ENCODE measurements around the gene TCF7L2.

DNA sequence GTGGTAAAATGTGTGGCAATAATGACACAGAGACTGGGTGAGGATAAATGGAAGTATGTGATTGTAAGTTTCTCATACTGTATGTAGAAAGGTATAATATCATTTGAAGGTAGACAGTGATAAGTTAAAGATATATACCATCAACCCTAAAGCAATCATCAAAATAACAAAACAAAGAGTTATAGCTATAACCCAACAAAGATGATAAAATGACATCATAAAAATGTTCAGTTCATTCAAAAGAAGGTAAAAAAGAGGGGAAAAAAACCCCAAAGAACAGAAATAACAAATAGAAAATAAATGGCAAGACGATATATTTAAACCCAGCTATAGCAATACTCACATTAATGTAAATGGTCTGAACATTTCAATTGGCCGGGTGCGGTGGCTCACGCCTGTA is 17.4 kb upstream of the TCF7L2 start:
- TF ChIP-seq, protein P1, sequence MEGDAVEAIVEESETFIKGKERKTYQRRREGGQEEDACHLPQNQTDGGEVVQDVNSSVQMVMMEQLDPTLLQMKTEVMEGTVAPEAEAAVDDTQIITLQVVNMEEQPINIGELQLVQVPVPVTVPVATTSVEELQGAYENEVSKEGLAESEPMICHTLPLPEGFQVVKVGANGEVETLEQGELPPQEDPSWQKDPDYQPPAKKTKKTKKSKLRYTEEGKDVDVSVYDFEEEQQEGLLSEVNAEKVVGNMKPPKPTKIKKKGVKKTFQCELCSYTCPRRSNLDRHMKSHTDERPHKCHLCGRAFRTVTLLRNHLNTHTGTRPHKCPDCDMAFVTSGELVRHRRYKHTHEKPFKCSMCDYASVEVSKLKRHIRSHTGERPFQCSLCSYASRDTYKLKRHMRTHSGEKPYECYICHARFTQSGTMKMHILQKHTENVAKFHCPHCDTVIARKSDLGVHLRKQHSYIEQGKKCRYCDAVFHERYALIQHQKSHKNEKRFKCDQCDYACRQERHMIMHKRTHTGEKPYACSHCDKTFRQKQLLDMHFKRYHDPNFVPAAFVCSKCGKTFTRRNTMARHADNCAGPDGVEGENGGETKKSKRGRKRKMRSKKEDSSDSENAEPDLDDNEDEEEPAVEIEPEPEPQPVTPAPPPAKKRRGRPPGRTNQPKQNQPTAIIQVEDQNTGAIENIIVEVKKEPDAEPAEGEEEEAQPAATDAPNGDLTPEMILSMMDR (IDR thresholded peaks at IDR 0.05; ENCODE audit: low read depth, low read length, poor library complexity, severe bottlenecking): no peak
- no peak for TF ChIP-seq EZH2phosphoT487 (IDR thresholded peaks at IDR 0.05; ENCODE audit: borderline replicate concordance, low read length)

Data from DOHH2 (cell line).